ENCODE data around the gene AMOTL2. TPM values are rescaled to one million over a fixed set of nuclear protein-coding genes. Genes with fewer than 3 reads are reported as not detected.
A peak's percentile ranks its signal among the peaks of the same experiment; 100 is the strongest.

AMOTL2 gene
- total and polyA plus RNA-seq, 2 donors (not counting 3 experiments of a cell fraction or from before 2014, with no cell fraction given): 130 to 145 TPM

- TF ChIP-seq POLR2A (IDR thresholded peaks at IDR 0.05; ENCODE audit: low read depth, low read length) (no peak), FOS (IDR thresholded peaks at IDR 0.05; ENCODE audit: borderline replicate concordance, insufficient read depth, low read length) (no peak), JUN (IDR thresholded peaks at IDR 0.05; ENCODE audit: borderline replicate concordance, insufficient read depth, insufficient read length, low read depth) (no peak), GATA2 (IDR thresholded peaks at IDR 0.05; ENCODE audit: insufficient read depth, insufficient read length, low read depth, low read length) (no peak), EZH2 (IDR thresholded peaks at IDR 0.05; ENCODE audit: borderline replicate concordance, low read depth, low read length, severe bottlenecking) (no peak), MYC (IDR thresholded peaks at IDR 0.05; ENCODE audit: low read depth, low read length) (no peak), MAX (IDR thresholded peaks at IDR 0.05; ENCODE audit: insufficient read depth, insufficient read length) (no peak), POLR2AphosphoS5 (IDR thresholded peaks at IDR 0.05; ENCODE audit: insufficient read depth, low read depth, low read length) (no peak)
- TF ChIP-seq, protein P1, sequence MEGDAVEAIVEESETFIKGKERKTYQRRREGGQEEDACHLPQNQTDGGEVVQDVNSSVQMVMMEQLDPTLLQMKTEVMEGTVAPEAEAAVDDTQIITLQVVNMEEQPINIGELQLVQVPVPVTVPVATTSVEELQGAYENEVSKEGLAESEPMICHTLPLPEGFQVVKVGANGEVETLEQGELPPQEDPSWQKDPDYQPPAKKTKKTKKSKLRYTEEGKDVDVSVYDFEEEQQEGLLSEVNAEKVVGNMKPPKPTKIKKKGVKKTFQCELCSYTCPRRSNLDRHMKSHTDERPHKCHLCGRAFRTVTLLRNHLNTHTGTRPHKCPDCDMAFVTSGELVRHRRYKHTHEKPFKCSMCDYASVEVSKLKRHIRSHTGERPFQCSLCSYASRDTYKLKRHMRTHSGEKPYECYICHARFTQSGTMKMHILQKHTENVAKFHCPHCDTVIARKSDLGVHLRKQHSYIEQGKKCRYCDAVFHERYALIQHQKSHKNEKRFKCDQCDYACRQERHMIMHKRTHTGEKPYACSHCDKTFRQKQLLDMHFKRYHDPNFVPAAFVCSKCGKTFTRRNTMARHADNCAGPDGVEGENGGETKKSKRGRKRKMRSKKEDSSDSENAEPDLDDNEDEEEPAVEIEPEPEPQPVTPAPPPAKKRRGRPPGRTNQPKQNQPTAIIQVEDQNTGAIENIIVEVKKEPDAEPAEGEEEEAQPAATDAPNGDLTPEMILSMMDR (IDR thresholded peaks at IDR 0.05; ENCODE audit: extremely low read depth in 1 of 2, insufficient read depth in 1 of 2, low read depth in 1 of 2, low read length in 2 of 2): no peak
- no peaks in the 10 kb centered on the region for H3K79me2 ChIP-seq (ENCODE audit: control insufficient read depth, insufficient read depth, low read length)
- BruUV-seq (replicated peaks): no TSS peak
- peak overlapping the region; percentile 57 for H2AFZ ChIP-seq (ENCODE audit: low read depth, low read length)
- peak overlapping the region; percentile 14 for H3K4me2 ChIP-seq (ENCODE audit: insufficient read depth, low read length)
- no peak overlapping the region for H3K4me3 ChIP-seq (replicated peaks in 1 of 3; ENCODE audit: insufficient read depth in 1 of 3, low read depth in 1 of 3, low read length in 3 of 3)
- DNase-seq (ENCODE audit: low read depth, low spot score) (peak; percentile 30), FAIRE-seq (no peak)
- no peak overlapping the region for H3K9ac ChIP-seq (replicated peaks; ENCODE audit: extremely low read depth, insufficient read depth, low read length)
- no peaks in the 10 kb centered on the region for H3K27me3 ChIP-seq (ENCODE audit: control insufficient read depth in 2 of 2, insufficient read depth in 2 of 2, low read length in 2 of 2)
- H3K4me1 ChIP-seq (ENCODE audit: control insufficient read depth, extremely low read depth, insufficient read depth, low read length): peaks cover 31% of the 10 kb centered on the region
- H4K20me1 ChIP-seq (replicated peaks; ENCODE audit: control insufficient read depth, extremely low read depth, insufficient read depth, low read length): no peaks in the 10 kb centered on the region
- POLR2A ChIA-PET: no interaction called here
- dilution Hi-C loops (cut with MboI; ENCODE audit: extremely low pct_ligation_motif_present, low sequenced_read_pairs) (no loop called here), intact Hi-C loops (cut with micrococcal nuclease) (loop anchor here (2.0 kb wide), 1 partner anchor 39 kb away; no protein-coding TSS in a partner anchor)
- H3K9me3 ChIP-seq (replicated peaks; ENCODE audit: control insufficient read depth, insufficient read depth, low read length): no peaks in the 10 kb centered on the region
- CTCF ChIA-PET: interaction anchor here (2.1 kb wide), 1 partner anchor 147 kb away, joined by 6 read pairs; no protein-coding TSS in a partner anchor
- peak overlapping the region; percentile 67 for H3K27ac ChIP-seq (ENCODE audit: insufficient read depth, low read depth, low read length)
- no peaks in the 10 kb centered on the region for H3K36me3 ChIP-seq (ENCODE audit: control insufficient read depth in 2 of 2, extremely low read depth in 1 of 2, insufficient read depth in 2 of 2, low read length in 2 of 2)
- no peaks in the 10 kb centered on the region for H3K9me1 ChIP-seq (replicated peaks; ENCODE audit: control insufficient read depth, extremely low read depth, insufficient read depth, low read length)
Measured at GRCh38 chr3:134326126-134326525, 48.1 kb downstream of the AMOTL2 start.

Measured in endothelial cell of umbilical vein (primary cell).